ENCODE measurements around the gene GRIP2.

DNA sequence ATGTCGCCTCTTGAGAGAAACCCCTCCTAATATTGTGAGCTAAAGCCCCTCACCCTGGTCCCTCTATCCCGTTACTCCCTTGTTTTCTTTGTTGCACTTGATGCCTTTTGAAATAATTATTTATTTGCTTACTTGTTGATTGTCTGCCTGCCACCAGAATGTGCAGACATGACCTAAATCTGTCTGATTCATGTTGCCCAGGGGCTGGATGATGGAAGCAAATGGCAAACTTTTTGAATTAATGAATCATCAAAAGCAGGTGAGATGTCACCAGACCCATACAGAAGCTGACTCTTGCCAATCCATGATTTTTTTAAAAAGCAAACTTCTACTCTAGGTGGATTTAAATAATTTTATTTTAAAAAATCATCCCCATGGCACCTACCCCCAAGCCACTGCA is 49.3 kb downstream of the GRIP2 start:
- TF ChIP-seq, protein P1, sequence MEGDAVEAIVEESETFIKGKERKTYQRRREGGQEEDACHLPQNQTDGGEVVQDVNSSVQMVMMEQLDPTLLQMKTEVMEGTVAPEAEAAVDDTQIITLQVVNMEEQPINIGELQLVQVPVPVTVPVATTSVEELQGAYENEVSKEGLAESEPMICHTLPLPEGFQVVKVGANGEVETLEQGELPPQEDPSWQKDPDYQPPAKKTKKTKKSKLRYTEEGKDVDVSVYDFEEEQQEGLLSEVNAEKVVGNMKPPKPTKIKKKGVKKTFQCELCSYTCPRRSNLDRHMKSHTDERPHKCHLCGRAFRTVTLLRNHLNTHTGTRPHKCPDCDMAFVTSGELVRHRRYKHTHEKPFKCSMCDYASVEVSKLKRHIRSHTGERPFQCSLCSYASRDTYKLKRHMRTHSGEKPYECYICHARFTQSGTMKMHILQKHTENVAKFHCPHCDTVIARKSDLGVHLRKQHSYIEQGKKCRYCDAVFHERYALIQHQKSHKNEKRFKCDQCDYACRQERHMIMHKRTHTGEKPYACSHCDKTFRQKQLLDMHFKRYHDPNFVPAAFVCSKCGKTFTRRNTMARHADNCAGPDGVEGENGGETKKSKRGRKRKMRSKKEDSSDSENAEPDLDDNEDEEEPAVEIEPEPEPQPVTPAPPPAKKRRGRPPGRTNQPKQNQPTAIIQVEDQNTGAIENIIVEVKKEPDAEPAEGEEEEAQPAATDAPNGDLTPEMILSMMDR (IDR thresholded peaks at IDR 0.05; ENCODE audit: low read depth, low read length) = no peak
- TF ChIP-seq POLR2A (IDR thresholded peaks at IDR 0.05; ENCODE audit: extremely low read depth, insufficient read length) = no peak
- TF ChIP-seq, protein P2, sequence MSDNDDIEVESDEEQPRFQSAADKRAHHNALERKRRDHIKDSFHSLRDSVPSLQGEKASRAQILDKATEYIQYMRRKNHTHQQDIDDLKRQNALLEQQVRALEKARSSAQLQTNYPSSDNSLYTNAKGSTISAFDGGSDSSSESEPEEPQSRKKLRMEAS (IDR thresholded peaks at IDR 0.05; ENCODE audit: low read depth, low read length) = no peak
- TF ChIP-seq MYC (IDR thresholded peaks at IDR 0.05; ENCODE audit: low read depth, low read length) = no peak
